ENCODE results near the gene MTMR4. TPM values are rescaled to one million over a fixed set of nuclear protein-coding genes. Genes with fewer than 3 reads are reported as not detected.
"Not testable (repeated sequence)": the region's sequence is repeated elsewhere in the genome, so short reads cannot be mapped to it uniquely, and the experiment has no call there.

Gene MTMR4
- total RNA-seq, 1 experiment from 2014 or later: 53.6 TPM

DNA sequence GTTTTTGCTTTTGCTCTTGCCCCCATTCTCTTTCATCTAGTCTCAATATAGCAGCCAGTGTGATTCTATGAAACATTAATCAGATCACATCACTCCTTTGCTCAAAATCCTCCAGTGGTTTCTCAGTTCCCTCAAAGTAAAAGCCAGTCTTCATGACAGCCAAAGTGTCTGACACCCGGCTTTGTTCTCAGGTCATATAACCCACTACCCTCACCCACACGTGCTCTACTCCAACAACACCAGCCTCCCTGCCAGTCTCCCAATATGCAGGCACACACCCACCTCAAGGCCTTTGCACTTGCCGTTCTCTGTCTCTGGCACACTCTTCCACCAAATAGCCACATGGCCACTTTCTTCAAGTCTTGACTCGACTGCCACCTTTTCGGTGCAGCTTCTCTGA is 4.4 kb downstream of the MTMR4 start:
- H4K20me1 ChIP-seq (ENCODE audit: insufficient read depth, low read depth, low read length): peaks cover 8% of the 10 kb centered on the region; the same call in 1 of the 2 replicates
- no peaks in the 10 kb centered on the region for H3K9me3 ChIP-seq (ENCODE audit: low read length)
- no peaks in the 10 kb centered on the region for H3K9me2 ChIP-seq (replicated peaks; ENCODE audit: insufficient read depth, low read length)
- no peak overlapping the region for H3K9ac ChIP-seq (ENCODE audit: low read length)
- DNase-seq: no peak
- no peaks in the 10 kb centered on the region for H3K27me3 ChIP-seq (ENCODE audit: low read length)
- no peak overlapping the region for H3K27ac ChIP-seq (ENCODE audit: low read length)
- H3K4me1 ChIP-seq (ENCODE audit: low read length): peaks cover 22% of the 10 kb centered on the region
- no peak overlapping the region for H2AFZ ChIP-seq (ENCODE audit: low read length)
- H3K4me2 ChIP-seq (ENCODE audit: low read depth, low read length, poor library complexity, severe bottlenecking): no peak overlapping the region
- no peak overlapping the region for H3K4me3 ChIP-seq (ENCODE audit: low read length)
- H3K79me2 ChIP-seq (ENCODE audit: low read length): peaks cover 38% of the 10 kb centered on the region
- H3K36me3 ChIP-seq (ENCODE audit: insufficient read depth, low read length): peaks cover 35% of the 10 kb centered on the region

DNA sequence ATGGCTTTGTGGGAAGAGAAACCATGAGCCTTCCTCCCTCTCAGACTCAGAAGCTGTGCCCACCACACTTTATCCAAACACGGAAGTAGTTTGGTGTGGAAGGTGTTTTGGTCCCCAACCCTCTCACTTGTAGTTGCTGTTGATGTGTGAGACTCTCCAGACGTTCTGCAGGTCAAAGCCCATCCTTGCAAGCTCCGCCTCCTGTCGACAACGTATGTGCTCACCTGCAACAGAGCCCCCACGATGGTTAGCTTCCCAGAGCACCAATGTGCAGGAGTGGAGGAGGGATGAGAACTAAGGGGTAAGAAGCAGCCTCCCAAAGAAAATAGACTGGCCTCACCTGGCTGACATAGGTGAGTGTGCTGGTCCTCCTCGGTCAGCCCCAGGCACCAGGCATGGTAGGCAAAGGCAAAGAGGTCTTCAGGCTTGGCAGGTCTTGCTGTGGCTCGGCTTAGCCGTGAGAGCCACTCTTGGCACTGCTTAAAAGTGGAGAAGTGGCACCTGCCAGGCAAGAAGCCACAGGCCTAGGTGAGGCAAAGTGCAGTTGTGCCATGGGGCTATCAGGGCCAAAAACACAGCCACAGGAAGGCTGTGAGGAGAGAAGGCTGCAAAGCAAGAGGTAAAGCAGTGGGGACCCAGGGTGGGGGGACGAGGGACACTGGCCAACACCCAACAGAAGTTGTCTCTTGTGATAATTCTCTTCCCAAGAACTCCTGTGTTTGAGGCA is 5.9 kb downstream of the MTMR4 start:
- peaks cover 27% of the 10 kb centered on the region for H3K79me2 ChIP-seq (ENCODE audit: low read length)
- peaks cover 15% of the 10 kb centered on the region for H3K4me1 ChIP-seq (ENCODE audit: low read length)
- H3K27ac ChIP-seq (ENCODE audit: low read length): no peak overlapping the region
- peaks cover 47% of the 10 kb centered on the region for H3K36me3 ChIP-seq (ENCODE audit: insufficient read depth, low read length)
- no peaks in the 10 kb centered on the region for H3K27me3 ChIP-seq (ENCODE audit: low read length)
- no peaks in the 10 kb centered on the region for H3K9me2 ChIP-seq (replicated peaks; ENCODE audit: insufficient read depth, low read length)
- H2AFZ ChIP-seq (ENCODE audit: low read length): no peak overlapping the region
- H4K20me1 ChIP-seq (ENCODE audit: insufficient read depth, low read depth, low read length): peaks cover 5% of the 10 kb centered on the region; the same call in 1 of the 2 replicates
- H3K9ac ChIP-seq (ENCODE audit: low read length): no peak overlapping the region
- DNase-seq: no peak
- no peaks in the 10 kb centered on the region for H3K9me3 ChIP-seq (ENCODE audit: low read length)
- H3K4me3 ChIP-seq (ENCODE audit: low read length): no peak overlapping the region
- H3K4me2 ChIP-seq (ENCODE audit: low read depth, low read length, poor library complexity, severe bottlenecking): no peak overlapping the region

DNA sequence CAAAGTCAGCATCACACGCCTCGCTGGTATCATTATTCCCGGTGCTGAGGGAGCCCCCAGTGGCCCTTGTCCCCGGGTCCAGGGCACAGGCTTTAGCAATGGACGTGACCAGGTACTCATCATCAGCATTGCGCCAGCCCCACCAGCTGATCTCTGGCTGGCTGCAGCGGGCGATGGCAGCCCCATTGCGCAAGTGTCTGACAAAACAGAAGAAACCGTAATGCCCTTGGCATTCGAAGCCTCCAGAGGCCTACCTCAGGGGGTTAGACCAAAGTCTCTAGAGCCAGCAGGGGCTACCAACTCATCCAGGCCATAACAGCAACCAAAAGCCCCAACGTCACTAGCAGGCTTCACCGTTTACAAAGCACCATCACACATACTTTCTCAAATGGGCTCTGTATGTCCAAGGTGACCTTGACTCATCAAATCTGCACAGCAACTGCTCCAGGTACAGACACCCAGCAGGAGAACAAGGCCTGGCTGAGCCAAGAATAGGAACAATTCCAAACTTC is 7.3 kb downstream of the MTMR4 start:
- no peak overlapping the region for H3K27ac ChIP-seq (ENCODE audit: low read length)
- H3K4me2 ChIP-seq (ENCODE audit: low read depth, low read length, poor library complexity, severe bottlenecking): no peak overlapping the region
- H3K27me3 ChIP-seq (ENCODE audit: low read length): no peaks in the 10 kb centered on the region
- H3K79me2 ChIP-seq (ENCODE audit: low read length): peaks cover 14% of the 10 kb centered on the region
- peaks cover 43% of the 10 kb centered on the region for H3K36me3 ChIP-seq (ENCODE audit: insufficient read depth, low read length)
- DNase-seq: no peak
- no peak overlapping the region for H3K9ac ChIP-seq (ENCODE audit: low read length)
- no peaks in the 10 kb centered on the region for H3K9me3 ChIP-seq (ENCODE audit: low read length)
- no peak overlapping the region for H3K4me3 ChIP-seq (ENCODE audit: low read length)
- no peaks in the 10 kb centered on the region for H4K20me1 ChIP-seq (ENCODE audit: insufficient read depth, low read depth, low read length)
- no peak overlapping the region for H2AFZ ChIP-seq (ENCODE audit: low read length)
- no peaks in the 10 kb centered on the region for H3K9me2 ChIP-seq (replicated peaks; ENCODE audit: insufficient read depth, low read length)
- peaks cover 3% of the 10 kb centered on the region; the same call in 1 of the 2 replicates for H3K4me1 ChIP-seq (ENCODE audit: low read length)

DNA sequence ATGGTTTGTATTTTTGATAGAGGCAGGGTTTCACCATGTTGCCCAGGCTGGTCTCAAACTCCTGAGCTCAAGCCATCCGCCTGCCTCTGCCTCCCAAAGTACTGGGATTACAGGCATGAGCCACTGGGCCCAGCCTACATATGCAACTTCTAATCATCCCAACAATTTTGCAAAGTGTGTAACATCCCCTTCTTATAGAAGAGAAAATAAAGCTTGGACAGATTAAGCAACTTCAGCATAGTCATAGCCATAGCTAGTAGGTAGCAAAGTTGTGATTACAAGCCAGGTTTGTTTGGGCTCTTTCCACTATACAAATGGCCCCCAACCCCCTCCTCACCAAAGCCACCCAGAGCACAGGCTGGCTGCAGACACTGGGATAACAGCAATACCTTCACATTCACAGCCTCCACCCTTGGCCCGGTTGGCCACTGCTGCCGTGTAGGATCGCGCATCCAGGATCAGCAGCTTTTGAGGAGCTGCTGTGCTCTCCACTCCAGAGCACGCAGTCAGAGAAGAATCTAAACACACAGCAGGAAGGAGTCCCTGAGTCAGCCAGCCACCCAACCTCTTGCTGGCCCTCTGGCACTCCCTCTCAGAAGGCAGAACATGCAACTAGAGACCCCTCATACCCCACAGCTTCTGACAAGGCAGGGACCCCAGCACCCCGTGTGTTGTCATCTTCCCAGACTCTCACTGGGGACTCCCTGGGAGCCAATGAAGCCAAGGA is 7.9 kb downstream of the MTMR4 start:
- Histone ChIP-seq H3K4me2 (ENCODE audit: low read depth, low read length, poor library complexity, severe bottlenecking) (no peak overlapping the region), H3K9ac (ENCODE audit: low read length) (no peak overlapping the region)

DNA sequence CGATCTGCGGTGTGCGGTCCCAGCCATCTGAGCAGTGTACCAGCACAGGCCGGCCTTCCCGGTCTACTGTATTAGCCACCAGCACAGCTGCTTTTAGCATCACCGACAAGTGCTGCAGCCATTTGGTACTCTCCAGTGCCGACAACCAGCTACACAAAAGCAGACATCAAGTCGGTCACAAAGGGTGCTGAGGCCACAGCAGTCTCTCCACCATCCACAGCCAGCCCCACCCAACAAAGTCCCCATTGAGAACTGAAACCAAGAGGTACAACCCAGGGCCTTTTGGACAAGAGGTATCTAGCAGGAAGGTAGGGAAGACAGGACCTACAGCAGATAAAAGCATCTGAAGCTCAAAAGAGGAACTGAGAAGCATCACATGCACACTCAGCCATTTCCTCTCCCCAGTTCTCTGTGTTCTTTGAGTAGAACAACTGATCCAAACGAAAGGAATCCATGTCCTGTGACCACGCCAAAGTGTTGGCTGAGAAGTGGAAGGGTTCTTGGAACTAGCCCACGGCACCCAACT is 9.5 kb downstream of the MTMR4 start:
- Histone ChIP-seq H3K79me2 (ENCODE audit: low read length) (no peaks in the 10 kb centered on the region; the same call in 1 of the 2 replicates), H2AFZ (ENCODE audit: low read length) (no peak overlapping the region), H4K20me1 (ENCODE audit: insufficient read depth, low read depth, low read length) (no peaks in the 10 kb centered on the region), H3K27me3 (ENCODE audit: low read length) (no peaks in the 10 kb centered on the region), H3K9me3 (ENCODE audit: low read length) (no peaks in the 10 kb centered on the region), H3K4me3 (ENCODE audit: low read length) (no peak overlapping the region), H3K4me1 (ENCODE audit: low read length) (peaks cover 3% of the 10 kb centered on the region; the same call in 1 of the 2 replicates), H3K27ac (ENCODE audit: low read length) (no peak overlapping the region), H3K36me3 (ENCODE audit: insufficient read depth, low read length) (peaks cover 31% of the 10 kb centered on the region), H3K9me2 (replicated peaks; ENCODE audit: insufficient read depth, low read length) (no peaks in the 10 kb centered on the region), H3K9ac (ENCODE audit: low read length) (no peak overlapping the region), H3K4me2 (ENCODE audit: low read depth, low read length, poor library complexity, severe bottlenecking) (no peak overlapping the region)
- DNase-seq: peak; percentile 69

More for the DNA sequence above, 7.9 kb downstream of the MTMR4 start:
- no peaks in the 10 kb centered on the region for H3K9me2 ChIP-seq (replicated peaks; ENCODE audit: insufficient read depth, low read length)
- no peak overlapping the region for H3K4me3 ChIP-seq (ENCODE audit: low read length)
- no peaks in the 10 kb centered on the region for H3K27me3 ChIP-seq (ENCODE audit: low read length)
- no peaks in the 10 kb centered on the region for H4K20me1 ChIP-seq (ENCODE audit: insufficient read depth, low read depth, low read length)
- H3K4me1 ChIP-seq (ENCODE audit: low read length): peaks cover 3% of the 10 kb centered on the region; the same call in 1 of the 2 replicates
- no peak for DNase-seq
- peaks cover 38% of the 10 kb centered on the region for H3K36me3 ChIP-seq (ENCODE audit: insufficient read depth, low read length)
- no peak overlapping the region for H3K27ac ChIP-seq (ENCODE audit: low read length)
- H3K79me2 ChIP-seq (ENCODE audit: low read length): peaks cover 11% of the 10 kb centered on the region
- H2AFZ ChIP-seq (ENCODE audit: low read length): no peak overlapping the region
- no peaks in the 10 kb centered on the region for H3K9me3 ChIP-seq (ENCODE audit: low read length)

DNA sequence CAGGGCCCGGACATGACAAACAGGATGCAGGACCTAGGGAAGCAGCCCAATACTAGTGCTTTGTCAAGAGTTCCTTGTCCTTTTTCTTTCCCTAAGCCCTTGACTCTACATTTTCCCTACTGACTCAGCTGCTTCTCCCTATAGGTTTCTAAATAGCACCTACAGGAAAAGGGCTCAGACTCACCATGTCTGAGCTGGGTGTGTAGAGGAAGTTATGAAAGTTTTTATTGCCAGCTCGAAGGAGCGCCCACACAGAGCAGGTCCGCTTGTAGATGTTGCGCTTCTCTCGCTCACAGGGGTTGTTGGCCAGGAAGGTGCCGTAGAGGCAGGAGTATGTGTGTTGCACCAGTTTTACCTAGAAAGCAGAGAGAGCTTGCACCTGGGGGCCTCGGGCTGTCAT is 10.6 kb downstream of the MTMR4 start:
- no peak for DNase-seq
- no peak overlapping the region for H3K9ac ChIP-seq (ENCODE audit: low read length)
- no peaks in the 10 kb centered on the region for H3K27me3 ChIP-seq (ENCODE audit: low read length)
- no peak overlapping the region for H3K4me2 ChIP-seq (ENCODE audit: low read depth, low read length, poor library complexity, severe bottlenecking)
- H3K79me2 ChIP-seq (ENCODE audit: low read length): peaks cover under 1% of the 10 kb centered on the region; the same call in 1 of the 2 replicates
- H3K9me3 ChIP-seq (ENCODE audit: low read length): no peaks in the 10 kb centered on the region
- peaks cover 3% of the 10 kb centered on the region; the same call in 1 of the 2 replicates for H3K4me1 ChIP-seq (ENCODE audit: low read length)
- H2AFZ ChIP-seq (ENCODE audit: low read length): no peak overlapping the region
- no peak overlapping the region for H3K27ac ChIP-seq (ENCODE audit: low read length)
- H3K4me3 ChIP-seq (ENCODE audit: low read length): no peak overlapping the region
- H3K36me3 ChIP-seq (ENCODE audit: insufficient read depth, low read length): peaks cover 27% of the 10 kb centered on the region
- H3K9me2 ChIP-seq (replicated peaks; ENCODE audit: insufficient read depth, low read length): no peaks in the 10 kb centered on the region
- no peaks in the 10 kb centered on the region for H4K20me1 ChIP-seq (ENCODE audit: insufficient read depth, low read depth, low read length)

DNA sequence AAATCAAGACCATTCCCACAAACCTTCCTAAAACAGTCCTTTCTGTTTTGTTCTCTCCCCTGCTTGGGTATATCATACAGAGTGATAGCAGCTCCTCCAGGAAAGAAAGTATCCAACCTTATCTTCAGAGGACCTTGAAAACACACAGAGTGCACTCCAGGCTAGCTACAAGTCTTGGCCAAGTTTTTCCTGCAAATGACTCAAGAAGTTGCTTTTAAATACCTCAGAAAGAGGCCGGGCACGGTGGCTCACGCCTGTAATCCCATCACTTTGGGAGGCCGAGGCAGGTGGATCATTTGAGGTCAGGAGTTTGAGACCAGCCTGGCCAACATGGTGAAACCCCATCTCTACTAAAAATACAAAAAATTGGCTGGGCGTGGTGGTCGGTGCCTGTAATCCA is 11.3 kb downstream of the MTMR4 start:
- H4K20me1 ChIP-seq (ENCODE audit: insufficient read depth, low read depth, low read length); H3K9me3 ChIP-seq (ENCODE audit: low read length); H3K27me3 ChIP-seq (ENCODE audit: low read length); H2AFZ ChIP-seq (ENCODE audit: low read length); H3K9ac ChIP-seq (ENCODE audit: low read length); DNase-seq; H3K4me3 ChIP-seq (ENCODE audit: low read length); H3K9me2 ChIP-seq (replicated peaks; ENCODE audit: insufficient read depth, low read length); H3K4me2 ChIP-seq (ENCODE audit: low read depth, low read length, poor library complexity, severe bottlenecking); H3K27ac ChIP-seq (ENCODE audit: low read length); H3K4me1 ChIP-seq (ENCODE audit: low read length); H3K79me2 ChIP-seq (ENCODE audit: low read length): not testable (repeated sequence)
- H3K36me3 ChIP-seq (ENCODE audit: insufficient read depth, low read length): peaks cover 24% of the 10 kb centered on the region

DNA sequence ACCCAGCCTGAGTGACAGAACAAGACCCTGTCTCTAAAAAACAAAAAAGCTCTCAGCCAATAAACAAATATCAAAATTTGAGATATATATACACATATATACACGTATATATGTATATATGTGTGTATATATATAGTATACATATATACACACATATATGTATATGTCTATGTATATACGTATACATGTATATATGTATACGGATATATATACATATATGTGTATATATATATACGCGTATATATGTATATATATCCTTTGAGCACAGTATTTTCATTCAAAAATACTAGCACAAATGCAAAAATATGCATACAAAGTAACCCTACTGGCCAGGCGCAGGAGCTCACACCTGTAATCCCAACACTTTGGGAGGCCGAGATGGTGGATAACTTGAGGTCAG is 13.0 kb downstream of the MTMR4 start:
- H3K4me2 ChIP-seq (ENCODE audit: low read depth, low read length, poor library complexity, severe bottlenecking): no peak overlapping the region
- H3K4me3 ChIP-seq (ENCODE audit: low read length): no peak overlapping the region
- H3K4me1 ChIP-seq (ENCODE audit: low read length): peaks cover 3% of the 10 kb centered on the region; the same call in 1 of the 2 replicates
- no peaks in the 10 kb centered on the region for H3K9me3 ChIP-seq (ENCODE audit: low read length)
- H3K79me2 ChIP-seq (ENCODE audit: low read length): peaks cover 7% of the 10 kb centered on the region; the same call in 1 of the 2 replicates
- H3K9me2 ChIP-seq (replicated peaks; ENCODE audit: insufficient read depth, low read length): no peaks in the 10 kb centered on the region
- H3K9ac ChIP-seq (ENCODE audit: low read length): no peak overlapping the region
- no peaks in the 10 kb centered on the region for H4K20me1 ChIP-seq (ENCODE audit: insufficient read depth, low read depth, low read length)
- H2AFZ ChIP-seq (ENCODE audit: low read length): no peak overlapping the region
- H3K27me3 ChIP-seq (ENCODE audit: low read length): no peaks in the 10 kb centered on the region
- H3K27ac ChIP-seq (ENCODE audit: low read length): no peak overlapping the region
- no peak for DNase-seq
- H3K36me3 ChIP-seq (ENCODE audit: insufficient read depth, low read length): peaks cover 34% of the 10 kb centered on the region
